ENCODE results near the gene TMSB4Y. TPM values are rescaled to one million over a fixed set of nuclear protein-coding genes. Genes with fewer than 3 reads are reported as not detected.

TMSB4Y gene
- total and polyA plus RNA-seq, 2 of the 13 experiments (the other 11 are each of a cell fraction or from before 2014, with no cell fraction given) = 0.15 to 0.49 TPM

- no peak for TF ChIP-seq BCL3 (CRISPR knock-in tag; IDR thresholded peaks at IDR 0.05)
- TF ChIP-seq ZNF138 (CRISPR knock-in tag; IDR thresholded peaks at IDR 0.05; ENCODE audit: low read depth) = no peak
- TF ChIP-seq TCF7 (IDR thresholded peaks at IDR 0.05; ENCODE audit: low read depth) = no peak
- TF ChIP-seq ZBTB49 (CRISPR knock-in tag; IDR thresholded peaks at IDR 0.05; ENCODE audit: borderline replicate concordance) = no peak
- no peak for TF ChIP-seq PLRG1 (conservative IDR thresholded peaks at IDR 0.05)
- no peak for TF ChIP-seq ZEB1 (IDR thresholded peaks at IDR 0.05; ENCODE audit: insufficient replicate concordance, low read depth)
- no peak for TF ChIP-seq SOX6 (IDR thresholded peaks at IDR 0.05)
- TF ChIP-seq SOX6 (CRISPR knock-in tag; IDR thresholded peaks at IDR 0.05) = no peak
- TF ChIP-seq ZNF468 (CRISPR knock-in tag; IDR thresholded peaks at IDR 0.05) = no peak
- TF ChIP-seq ZNF749 (CRISPR knock-in tag; IDR thresholded peaks at IDR 0.05; ENCODE audit: borderline replicate concordance) = no peak
- TF ChIP-seq ZNF614 (CRISPR knock-in tag; IDR thresholded peaks at IDR 0.05; ENCODE audit: borderline replicate concordance) = no peak
- TF ChIP-seq SIX1 (CRISPR knock-in tag; IDR thresholded peaks at IDR 0.05; ENCODE audit: borderline replicate concordance) = no peak
- peak; percentile 52; the same call in 1 of the 2 replicates for TF ChIP-seq KDM2A (CRISPR knock-in tag; IDR thresholded peaks at IDR 0.05; ENCODE audit: borderline replicate concordance, low read depth)
- no peak for TF ChIP-seq FIP1L1 (IDR thresholded peaks at IDR 0.05; ENCODE audit: borderline replicate concordance, insufficient read depth, low read depth, low read length)
- no peak for TF ChIP-seq TRAFD1 (CRISPR knock-in tag; IDR thresholded peaks at IDR 0.05; ENCODE audit: borderline replicate concordance)
- no peak for TF ChIP-seq ZNF678 (CRISPR knock-in tag; IDR thresholded peaks at IDR 0.05)
- no peak for TF ChIP-seq ETS1 (CRISPR knock-in tag; IDR thresholded peaks at IDR 0.05)
- no peak for TF ChIP-seq ZBTB7A (CRISPR knock-in tag; IDR thresholded peaks at IDR 0.05)
- TF ChIP-seq CBX2 (IDR thresholded peaks at IDR 0.05; ENCODE audit: low read depth, low read length) = no peak
- no peak for TF ChIP-seq CBX2 (CRISPR knock-in tag; IDR thresholded peaks at IDR 0.05; ENCODE audit: low read depth)
- no peak for TF ChIP-seq GMEB2 (CRISPR knock-in tag; IDR thresholded peaks at IDR 0.05; ENCODE audit: low read depth)
These were observed at the start of gene TMSB4Y (continued) for GRCh38 chrY:13703568-13703968.
